GF-D8 (cell line): ENCODE measurements around the gene CUL2.
A peak's percentile ranks its signal among the peaks of the same experiment; 100 is the strongest.
"Not testable (repeated sequence)": the region's sequence is repeated elsewhere in the genome, so short reads cannot be mapped to it uniquely, and the experiment has no call there.

Source experiments
- DNase-seq: peaks from one replicate; lab custom pipeline; 2025; lab: John Stamatoyannopoulos, UW

CUL2 gene

GRCh38 chr10:35019041-35020024, 70.8 kb downstream of the CUL2 start:
- no peak for DNase-seq

DNA sequence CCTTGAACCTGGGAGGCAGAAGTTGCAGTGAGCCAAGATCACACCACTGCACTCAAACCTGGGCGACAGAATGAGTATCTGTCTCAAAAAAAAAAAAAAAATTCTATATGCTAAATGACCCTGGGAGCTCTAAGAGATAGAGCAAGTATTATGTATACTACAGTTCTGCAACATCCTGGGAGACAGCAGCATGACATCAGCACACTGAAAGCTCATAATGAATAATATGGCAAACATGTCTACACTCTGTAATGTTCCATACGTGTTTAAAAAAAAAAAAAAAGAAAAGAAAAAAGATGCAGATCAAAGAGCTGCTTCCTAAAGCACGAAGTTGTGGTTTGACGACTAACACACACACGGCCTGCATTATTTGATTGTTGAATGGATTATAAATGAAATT, 72.5 kb downstream of the CUL2 start:
- no peak for DNase-seq

DNA sequence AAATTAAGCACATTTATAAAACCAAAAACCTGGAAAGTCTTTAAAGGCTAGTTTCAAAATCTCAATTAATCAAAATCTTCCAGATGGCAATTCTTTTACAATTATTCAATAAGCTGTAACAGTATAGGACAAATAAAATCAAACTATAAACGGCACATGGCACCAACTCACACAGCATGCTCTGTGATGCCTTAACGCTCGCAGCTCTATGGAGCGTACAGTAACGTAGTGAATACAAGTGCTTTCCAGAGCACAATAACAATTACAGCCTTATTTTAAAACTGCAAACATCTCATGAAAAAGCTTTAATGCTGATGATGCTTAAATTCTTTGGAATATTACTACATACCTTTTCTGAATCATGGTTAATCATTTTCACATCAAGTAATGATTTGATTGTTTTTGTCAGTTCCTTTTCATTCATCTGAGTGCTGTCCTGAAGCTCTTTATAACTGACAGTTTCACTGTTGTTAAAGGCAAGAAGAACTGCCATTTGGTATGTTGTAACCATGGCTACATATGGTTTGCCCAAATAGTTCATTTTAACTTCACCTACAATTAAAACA, 74.2 kb downstream of the CUL2 start:
- DNase-seq: no peak

- DNase-seq: no peak
Observed at GRCh38 chr10:35012781-35013180, 77.4 kb downstream of the CUL2 start.

DNA sequence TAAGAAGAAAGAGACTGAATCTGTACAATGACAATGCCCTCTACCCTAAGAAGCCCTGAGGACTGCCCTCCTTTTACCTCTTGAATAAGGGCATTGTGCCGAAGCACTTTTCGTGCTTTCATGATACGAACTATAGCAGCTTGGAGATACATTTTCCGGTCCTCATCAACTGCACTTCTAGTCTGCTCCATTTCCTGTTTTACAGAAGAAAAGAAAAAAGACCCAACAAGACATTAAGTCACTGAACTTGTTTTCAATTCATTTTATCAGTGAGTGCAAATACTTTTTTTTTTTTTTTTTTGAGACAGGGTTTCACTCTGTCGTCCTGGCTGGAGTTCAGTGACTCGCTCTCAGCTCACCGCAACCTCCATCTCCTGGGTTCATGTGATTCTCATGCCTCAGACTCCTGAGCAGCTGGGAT, 78.4 kb downstream of the CUL2 start:
- DNase-seq: no peak

DNA sequence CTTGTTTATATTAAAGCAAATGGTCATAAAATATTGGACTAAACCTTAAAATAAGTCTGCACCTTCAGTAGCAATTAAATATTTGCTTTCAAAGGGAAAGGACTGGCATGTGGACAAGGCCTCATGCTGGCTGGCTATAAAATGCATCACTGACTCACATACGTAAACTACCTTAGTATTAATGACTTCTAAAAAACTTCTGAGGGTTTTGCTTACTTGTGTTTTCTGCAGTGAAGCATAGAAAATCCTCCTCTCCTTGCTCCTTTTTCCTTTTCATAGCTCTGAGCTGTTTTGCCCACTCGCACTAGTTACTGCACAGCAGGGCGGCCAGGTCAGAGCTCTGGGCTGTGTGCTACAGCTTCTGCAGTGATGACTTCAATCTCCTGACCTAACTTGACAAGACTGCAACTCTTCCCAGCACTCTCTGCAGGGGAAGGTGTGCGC, 82.3 kb downstream of the CUL2 start:
- no peak for DNase-seq

DNA sequence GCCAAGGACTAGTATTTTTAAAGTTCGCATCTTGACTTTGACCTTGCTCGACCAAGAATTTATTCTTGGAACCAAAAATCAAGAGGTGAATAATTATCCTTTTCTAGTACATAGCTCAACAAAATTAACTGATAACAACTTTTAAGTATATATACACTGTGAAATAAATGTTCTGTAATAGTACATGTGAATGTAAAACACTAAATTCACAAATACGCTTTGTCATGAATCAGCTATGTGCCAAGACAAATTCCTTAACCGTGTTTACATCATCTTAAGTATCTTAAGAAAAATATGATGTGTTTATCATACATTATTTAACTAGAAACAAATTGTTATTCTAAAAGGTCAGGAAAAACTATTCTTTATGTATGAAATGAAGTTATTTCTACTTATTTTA, 83.3 kb downstream of the CUL2 start:
- no peak for DNase-seq

GRCh38 chr10:35005868-35006267, 84.3 kb downstream of the CUL2 start:
- DNase-seq: peak; percentile 99

GRCh38 chr10:35004651-35005050, 85.5 kb downstream of the CUL2 start:
- DNase-seq: peak; percentile 97

DNA sequence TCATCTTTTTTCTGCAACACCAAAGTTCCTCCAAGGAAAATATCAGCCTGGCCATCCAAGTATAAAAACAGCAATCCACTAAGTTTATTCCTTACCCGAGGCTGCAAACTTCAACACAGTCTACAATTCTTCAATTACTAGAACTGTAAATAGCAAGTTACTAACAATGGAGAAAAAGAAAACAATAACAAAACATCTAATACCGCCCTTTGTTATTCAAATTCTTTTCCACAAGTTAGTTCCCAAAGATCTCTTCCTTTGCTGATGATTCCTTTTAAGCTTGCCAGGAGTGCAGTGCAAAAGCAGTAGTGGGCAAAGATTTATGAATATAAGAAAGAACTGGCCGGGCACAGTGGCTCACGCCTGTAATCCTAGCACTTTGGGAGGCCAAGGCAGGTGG, 86.2 kb downstream of the CUL2 start:
- DNase-seq: no peak

- DNase-seq: no peak
Observed at GRCh38 chr10:35000936-35001335, 89.2 kb downstream of the CUL2 start.

DNA sequence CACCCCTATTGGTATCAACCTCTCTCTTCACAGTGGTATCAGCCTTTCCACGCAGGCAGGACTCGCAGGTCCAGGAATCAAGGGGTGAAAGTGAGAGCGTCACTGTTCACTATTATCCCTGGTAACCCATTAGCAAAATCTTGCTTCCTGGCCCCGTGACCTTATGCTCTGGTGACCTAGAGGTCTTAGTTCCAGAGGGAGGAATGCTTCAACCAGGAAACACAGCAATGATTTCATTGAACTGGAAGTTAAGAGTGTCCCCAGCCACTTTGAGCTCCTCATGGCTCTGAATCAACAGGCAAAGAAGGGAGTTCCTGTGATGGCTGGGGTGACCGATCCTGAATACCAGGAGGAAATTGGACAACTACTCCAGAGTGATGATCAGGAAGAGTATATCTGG, 90.6 kb downstream of the CUL2 start:
- no peak for DNase-seq

DNA sequence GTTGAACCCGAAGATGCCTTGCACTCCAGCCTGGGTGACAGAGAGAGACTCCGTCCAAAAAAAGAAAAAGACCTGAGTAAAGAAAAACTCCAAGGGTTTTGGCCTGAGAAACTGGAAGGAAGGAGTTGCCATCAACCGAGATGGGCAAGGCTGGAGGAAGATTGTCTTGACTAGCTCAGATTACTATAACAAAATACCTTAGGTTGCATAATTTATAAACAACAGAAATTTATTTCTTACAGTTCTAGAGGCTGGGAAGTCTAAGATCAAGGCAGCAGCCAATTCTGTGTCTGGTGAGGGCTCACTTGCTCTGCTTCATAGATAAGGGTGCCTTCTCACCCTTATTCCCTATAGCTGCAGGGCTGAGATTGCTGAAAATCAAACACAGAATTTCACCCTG, 91.2 kb downstream of the CUL2 start:
- no peak for DNase-seq

DNA sequence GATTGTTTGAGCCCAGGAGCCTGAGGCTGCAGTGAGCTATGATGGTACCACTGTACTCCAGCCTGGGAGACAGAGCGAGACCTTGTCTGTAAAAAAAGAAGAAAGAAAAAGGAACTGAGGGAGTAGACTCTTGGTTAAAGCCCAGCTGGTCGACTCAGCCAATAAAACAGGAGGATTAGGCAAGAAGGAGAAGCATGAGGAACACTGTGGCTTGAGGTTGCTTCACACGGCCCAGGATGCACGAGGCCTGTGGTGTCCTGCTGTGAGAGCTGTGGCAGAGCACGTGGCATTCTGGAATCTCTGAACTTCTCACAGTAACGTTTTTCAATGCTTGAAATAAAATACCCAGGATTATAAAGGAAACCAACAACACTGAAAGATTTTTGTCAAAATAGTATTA, 93.3 kb downstream of the CUL2 start:
- DNase-seq: peak; percentile 99

DNA sequence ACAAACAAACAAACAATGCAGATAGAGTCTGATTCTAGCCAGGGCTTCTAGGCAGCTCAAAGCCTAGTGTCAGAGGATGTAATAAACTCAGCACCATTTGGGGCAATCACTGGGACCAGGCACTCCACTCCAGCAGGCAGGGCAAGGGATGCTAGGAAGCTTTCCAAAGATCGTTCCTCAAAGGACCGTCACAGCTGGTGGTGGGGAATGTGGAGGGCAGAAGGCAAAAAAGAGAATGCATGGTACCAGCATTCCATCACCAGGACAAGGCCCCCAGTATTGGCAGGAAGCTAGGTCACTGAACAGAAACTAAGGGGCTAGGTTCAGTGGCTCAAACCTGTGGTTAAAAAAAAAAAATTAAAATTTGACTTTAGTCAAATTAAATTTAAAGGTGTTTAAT, 94.2 kb downstream of the CUL2 start:
- no peak for DNase-seq

DNA sequence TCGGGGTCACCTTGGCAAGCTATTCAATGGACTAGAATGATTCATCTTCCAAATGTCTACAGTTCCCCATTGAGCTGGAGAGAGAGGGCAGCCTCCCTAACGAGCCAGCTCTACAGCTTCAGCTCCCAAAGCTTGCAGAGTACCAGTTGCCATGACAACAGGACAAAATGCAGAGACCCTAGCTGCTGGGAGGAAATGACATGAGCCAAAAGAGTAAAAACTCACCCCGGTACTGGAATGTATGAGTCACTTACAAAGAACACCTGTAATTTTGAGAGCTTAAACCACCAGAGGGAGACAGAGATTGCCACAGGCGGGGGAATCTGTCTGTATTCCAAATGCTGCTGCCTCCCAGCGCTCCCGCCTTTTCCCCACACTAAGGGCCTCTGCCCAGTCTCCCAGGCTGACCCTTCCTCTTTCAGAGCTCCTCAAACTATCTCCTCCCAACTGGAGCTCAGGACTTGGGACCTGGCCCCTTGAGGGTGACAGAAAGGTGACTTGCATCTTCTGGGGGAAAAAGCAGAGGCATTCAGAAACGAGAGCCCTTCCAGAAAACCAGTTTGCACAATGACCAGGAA, 95.5 kb downstream of the CUL2 start:
- DNase-seq: peak; percentile 69

- DNase-seq: no peak
Observed at GRCh38 chr10:34993782-34994181, 96.4 kb downstream of the CUL2 start.

DNA sequence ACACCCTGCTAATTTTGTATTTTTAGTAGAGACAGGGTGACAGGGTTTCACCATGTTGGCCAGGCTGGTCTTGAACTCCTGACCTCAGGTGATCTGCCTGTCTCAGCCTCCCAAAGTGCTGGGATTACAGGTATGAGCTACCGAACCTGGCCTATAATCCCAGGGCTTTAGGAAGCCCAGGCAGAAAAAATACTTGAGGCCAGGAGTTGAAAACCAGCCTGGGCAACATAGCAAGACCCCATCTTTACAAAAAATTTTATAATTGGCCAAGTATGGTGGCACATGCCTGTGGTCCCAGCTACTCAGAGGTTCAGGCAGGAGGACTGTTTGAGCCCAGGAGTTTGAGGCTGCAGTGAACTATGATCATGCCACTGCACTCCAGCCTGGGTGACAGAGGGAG, 99.0 kb downstream of the CUL2 start:
- not testable (repeated sequence) for DNase-seq

DNA sequence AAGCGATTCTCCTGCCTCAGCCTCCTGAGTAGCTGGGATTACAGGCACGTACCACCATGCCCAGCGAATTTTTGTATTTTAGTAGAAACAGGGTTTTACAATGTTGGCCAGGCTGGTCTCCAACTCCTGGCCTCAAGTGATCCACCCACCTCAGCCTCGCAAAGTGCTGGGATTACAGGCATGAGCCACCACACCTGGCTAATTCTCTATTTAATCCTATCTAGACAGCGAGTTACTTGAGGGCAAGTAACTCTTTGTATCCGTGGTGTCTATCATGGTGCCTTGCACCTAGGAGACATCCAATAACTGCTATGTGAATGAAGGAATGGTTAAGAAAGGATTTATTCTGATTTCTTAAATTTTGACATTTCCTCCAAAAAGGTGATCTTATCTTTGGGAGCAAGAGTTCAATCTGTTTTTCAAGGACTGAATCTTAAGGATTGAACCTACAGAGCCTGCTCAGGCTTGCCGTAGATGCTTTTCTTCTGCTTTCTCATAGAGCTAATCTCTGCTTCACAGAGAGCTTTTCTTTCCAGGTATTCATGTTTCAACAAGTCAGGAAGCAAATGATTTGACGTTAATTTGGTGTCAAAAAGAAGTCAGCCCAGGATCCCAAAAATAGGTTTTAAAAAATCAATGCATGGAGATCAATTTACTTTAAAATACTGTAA, 101.6 kb downstream of the CUL2 start:
- no peak for DNase-seq

DNA sequence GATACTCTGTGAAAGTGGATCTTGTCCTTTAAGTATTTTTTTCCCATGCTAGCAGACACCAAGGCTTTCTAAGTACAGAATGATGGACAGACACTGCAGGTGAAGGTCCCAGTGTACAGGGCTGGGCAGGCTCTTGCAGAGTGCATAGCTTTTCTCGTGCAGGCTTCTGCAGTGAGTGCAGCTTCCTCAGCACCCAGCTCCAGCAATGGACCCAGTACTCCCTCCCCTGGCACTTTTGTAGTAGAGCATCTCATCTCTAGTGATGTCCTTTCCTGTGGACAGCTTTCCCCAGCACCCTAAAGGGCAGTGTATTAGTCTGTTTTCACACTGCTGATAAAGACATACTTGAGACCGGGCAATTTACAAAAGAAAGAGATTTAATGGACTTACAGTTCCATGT, 104.3 kb downstream of the CUL2 start:
- DNase-seq: no peak

GRCh38 chr10:34985146-34985545, 105.0 kb downstream of the CUL2 start:
- no peak for DNase-seq

DNA sequence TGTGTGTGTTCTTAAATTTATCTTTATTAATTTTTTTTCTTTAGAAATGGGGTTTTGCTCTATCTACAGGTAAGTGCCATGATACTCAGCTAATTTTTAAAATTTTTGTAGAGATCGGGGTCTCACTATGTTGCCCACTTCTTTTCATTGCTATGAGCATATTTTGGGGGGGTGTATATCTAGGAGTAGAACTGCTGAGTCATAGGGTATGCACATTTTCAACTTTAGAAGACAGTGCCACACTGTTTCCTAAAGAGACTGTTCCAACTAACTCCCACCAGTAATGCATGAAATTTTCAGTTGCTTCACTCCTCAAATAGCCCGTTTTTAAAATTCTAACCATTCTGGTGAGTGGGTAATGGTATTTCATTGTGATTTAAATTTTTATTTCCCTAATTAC, 108.3 kb downstream of the CUL2 start:
- no peak for DNase-seq

DNA sequence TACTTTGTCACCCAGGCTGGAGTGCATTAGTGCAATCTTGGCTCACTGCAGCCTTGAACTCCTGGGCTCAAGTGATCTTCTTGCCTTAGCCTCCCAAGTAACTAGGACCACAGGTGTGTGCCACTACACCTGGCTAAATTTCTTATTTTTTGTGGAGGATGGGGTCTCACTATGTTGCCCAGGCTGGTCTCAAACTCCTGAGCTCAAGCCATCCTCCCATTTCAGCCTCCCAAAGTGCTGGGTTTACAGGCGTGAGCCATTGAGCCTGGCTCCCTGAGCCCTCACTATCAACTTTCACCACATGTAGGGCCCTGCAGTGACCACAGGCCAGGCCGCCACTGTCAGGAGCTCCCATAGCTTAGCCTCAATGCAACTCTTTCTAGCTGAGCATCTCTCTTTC, 110.2 kb downstream of the CUL2 start:
- no peak for DNase-seq
